GF-D8 (cell line): ENCODE measurements around the gene THSD4.
A peak's percentile ranks its signal among the peaks of the same experiment; 100 is the strongest.
"Not testable (repeated sequence)": the region's sequence is repeated elsewhere in the genome, so short reads cannot be mapped to it uniquely, and the experiment has no call there.

Experiments used
- DNase-seq: peaks from one replicate; lab custom pipeline; 2025; lab: John Stamatoyannopoulos, UW

THSD4 gene

DNA sequence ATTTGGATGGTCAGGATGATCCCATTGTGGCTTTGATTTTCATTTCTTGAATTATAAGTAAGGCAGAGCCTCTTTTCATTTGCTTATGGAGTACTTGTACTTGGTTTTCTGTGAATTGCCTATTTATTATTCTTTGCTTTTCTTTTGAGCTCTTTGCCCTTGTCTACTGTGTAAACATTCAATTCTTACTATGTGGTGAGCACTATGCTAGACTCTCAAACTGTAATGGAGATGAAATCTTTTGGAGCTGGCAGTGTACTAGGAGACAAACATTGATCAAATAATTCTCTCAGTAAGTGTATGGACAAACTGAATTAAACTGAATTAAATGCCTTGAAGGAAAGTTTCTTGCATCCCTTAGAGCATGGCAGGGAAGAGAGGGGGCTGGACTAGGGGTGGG is 608.1 kb downstream of the THSD4 start:
- no peak for DNase-seq

DNA sequence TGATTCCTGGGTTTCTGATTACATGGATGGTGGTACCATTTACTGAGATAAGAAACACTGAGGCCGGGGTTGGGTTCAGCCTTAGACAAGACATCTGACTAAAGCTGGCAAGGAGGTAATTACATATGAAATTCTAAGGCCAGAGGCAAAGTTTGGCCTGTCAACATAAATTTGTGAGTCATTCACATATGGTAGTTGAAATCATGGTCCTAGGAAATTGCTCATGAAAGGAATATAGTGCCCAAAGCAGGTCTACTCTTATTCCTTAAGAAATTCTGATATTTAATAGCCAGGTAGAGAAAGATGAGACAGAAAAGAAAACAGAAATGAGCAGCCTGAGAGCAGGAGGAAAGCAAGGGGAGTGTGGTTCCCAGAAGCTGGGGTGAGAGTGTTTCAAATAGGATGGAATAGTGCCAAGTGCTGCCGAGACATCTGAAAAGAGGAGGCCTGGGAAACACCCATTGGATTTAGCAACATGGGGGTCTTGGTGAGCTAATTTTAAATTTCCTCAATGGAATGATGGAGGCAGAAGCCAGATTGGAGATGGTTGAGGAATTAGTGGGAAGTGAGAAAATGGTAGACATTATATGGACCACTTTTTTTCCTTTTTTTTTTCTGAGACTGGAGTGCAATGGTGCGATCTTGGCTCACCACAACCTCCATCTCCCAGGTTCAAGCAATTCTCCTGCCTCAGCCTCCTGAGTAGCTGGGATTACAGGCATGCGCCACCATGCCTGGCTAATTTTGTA is 610.1 kb downstream of the THSD4 start:
- not testable (repeated sequence) for DNase-seq

DNA sequence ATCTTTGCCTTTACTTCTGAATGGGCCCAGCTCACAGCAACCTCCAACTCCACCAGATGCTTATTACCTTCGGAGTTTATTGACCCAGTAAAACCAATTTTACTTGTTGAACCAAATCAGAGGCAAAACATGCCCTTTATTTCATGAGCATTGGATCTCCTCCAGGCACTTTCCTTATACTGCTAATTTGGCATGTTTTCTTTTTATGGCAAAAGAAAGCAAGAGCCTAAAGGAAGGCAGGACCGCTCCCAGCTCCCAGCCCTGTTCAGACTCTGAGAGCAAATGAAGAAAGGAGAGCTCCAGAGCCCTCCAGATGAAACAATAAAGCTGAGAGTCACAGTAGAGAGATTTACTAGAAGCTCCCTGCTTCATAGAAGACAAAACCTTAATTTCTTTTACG is 613.6 kb downstream of the THSD4 start:
- no peak for DNase-seq

DNA sequence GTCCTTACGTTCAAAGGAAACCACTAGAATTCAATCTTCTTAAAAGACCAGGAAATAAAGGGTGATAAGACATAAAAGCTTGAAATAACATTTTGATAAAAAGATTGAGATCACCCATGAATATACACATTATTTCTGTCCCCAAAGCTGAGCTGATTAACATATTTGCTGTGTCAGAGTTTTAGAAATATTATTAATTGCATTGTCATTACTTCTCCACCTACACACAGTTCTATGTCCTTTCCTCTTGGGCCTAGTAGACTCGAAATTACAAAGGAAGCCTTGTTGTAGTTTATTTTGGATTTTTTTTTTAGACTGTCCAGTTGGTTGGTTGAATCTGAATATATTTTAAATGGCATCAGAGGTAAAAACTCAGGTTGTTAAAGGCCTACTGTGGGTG is 614.0 kb downstream of the THSD4 start:
- no peak for DNase-seq

DNA sequence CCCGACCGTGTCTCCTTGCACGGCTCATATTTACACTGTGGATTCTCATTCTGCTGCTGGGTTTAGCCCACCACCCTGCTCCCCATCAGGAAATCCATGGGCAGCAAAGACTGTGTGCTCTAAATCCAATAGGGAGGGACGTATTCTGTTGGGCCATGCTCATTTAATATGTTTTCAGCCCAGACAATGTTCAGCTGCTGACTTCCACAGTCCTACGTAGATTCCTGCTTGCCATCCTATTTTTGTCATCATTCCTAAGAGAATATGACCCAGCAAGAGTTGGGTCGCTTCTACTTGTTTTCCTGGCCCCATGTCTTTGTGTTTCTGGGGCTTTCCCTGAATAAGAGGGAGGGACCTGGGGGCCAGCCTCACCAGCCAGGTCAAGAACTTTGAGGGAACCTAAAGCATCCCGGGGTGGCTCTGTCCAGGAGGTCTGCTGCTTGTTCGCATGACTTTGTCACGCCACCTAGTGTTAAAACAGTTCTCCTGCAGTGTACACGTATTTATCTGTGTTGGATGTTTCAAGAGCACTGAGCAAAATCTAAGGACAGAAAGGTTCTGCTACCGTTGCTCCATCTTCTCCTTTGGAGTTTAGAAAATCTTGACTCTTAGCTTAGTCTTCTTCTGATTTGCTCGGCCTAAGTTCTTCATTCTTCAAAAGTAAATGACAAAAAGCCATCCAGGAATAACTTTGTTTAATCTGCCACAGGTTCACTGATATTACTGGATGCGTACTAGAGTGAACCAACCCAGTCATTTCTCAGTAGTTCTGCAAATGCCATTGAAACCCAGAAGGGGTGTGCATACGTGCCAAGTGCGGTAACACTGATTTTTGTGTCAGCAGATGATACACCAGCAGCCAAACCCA is 615.2 kb downstream of the THSD4 start:
- DNase-seq, result peak; percentile 9

DNA sequence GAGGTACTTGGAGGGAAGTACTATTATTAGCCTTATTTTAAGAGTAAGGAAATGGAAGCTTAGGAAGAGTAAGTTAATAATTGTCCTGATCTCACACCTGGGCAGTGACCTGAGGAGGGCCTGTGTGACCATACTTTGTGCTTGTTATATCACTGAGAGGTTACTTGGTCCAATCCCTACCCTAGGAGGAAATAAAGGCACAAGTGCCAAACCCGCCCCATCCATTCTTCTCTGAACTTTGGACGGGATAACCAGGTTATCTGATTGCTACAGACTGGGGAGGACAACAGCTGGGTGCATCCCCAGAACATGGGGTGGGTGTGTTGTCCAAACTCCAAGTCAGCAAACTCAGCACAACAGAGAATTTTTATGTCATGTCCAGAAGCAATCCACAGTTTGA is 617.4 kb downstream of the THSD4 start:
- no peak for DNase-seq

DNA sequence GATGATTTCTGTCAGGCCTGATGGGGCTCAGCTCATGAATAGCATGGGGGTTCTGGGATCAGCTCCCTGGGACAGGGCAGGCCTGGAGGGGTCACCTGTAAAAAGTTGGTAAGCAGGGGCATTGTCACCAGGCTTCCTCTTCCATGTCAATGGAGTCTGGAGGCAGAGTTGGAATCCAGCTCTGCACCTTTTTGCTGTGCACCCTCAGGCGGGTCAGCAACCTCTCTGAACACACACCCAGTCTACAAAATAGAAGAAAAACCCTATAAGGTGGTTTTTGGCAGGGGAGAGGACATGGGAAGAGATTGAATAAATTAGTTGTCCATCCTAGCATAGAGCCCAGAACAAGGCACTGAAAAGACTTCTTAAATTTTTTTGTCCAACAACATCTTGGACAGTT is 617.9 kb downstream of the THSD4 start:
- no peak for DNase-seq

DNA sequence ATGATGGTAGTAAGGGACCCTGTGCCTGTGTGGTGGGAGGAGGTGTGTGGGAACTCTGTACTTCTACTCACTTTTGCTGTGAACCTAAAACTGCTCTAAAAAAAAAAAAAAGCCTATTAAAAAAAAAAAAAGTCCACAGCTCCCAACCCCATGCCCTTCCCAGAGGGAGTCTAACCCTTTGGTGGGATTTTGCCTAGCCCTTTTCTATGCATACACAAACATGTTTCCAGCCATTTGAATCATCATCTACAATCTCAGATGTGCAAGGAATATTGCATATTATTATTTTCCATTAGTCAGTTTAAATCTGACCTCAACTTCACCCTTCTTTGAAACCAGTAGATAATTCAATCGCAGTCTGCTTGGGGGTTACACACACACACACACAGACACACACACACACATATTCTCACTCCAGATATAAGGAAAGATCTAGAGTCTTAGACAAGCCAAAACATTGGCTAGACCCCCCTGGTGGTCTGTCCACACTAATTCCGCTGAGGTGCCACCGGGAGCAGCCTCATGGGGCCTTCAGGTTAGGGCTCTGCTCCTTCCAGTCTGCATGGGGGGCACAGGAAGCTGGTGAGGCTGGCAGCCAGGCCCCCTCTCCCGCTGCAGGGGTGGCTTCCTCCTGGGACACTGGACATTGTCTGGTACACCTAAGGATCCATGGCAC is 619.6 kb downstream of the THSD4 start:
- DNase-seq, result no peak

DNA sequence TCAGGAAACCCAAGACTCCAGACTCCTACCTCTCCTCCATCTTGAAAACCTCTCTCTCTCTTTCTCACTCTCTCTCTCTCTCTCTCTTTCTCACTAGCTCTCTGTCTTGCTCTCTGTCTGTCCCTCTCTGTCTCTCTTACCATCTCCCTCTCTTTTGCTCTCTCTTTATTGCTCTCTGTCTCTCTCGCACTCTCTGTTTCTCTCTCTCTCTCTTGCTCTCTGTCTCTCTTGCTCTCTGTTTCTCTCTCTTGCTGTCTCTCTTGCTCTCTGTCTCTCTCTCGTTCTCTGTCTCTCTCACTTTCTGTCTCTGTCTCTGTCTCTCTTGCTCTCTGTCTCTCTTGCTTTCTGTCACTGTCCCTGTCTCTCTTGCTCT is 620.1 kb downstream of the THSD4 start:
- DNase-seq, result no peak

DNA sequence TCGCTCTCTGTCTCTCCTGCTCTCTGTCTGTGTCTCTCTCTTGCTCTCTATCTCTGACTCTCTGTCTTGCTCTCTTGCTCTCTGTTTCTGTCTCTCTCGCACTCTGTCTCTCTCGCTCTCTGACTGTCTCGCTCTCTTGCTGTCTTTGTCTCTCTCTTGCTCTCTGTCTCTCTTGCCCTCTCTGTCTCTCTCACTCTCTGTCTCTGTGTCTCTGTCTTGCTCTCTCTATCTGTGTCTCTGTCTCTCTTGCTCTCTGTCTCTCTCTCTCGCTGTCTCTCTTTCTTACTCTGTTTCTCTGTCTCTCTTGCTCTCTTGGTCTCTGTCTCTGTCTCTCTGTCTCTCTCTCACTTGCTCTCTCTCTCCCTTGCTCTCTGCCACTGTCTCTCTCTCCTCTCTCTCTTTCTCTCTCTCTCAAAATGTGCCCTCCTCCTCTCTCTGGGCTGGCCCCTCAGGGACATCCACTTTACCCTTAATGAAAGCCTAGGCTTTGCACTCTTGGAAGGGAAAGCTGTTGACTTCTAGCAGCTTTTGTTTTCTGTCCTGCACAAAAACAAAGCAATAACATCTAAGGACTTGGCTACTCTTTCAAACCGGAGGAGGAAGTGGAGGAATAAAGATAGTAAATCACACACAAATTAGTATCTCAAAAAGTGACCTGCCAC is 621.1 kb downstream of the THSD4 start:
- no peak for DNase-seq

DNA sequence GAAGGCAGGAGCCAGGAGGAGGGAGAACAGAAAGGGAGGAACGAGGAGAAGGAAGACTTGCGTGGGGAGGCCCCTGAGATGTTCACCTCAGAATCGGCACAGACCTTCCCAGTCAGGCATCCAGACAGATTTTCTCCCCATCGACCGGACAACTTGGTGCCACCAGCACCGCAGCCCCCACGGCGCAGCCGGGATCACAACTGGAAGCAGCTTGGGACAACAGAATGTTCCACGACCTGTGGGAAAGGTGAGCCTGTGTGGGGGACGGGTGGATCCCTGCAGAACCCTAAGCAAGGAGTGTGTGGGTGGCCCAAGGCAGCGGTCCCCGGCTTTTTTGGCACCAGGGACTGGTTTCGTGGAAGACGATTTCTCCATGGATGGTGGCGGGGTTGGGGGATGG is 622.5 kb downstream of the THSD4 start:
- DNase-seq, result no peak

DNA sequence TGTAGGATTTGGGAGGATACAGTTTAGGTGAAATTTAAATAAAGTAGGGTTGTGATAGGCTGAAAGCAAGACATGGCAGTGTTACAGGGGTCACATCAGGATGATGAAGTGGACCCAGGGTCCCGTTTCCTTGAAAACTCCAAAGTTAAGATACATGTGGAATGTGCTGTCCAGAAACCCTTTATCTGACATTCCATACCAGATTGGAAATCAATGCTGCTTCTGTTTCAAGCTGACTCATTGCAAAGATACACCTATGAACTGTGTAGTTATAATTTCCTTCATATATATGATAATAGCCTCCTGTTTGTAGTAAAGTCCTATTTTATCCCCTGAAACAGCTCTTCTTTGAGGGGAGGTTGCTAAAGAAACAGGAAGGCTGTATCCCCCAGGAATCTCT is 624.1 kb downstream of the THSD4 start:
- no peak for DNase-seq

DNA sequence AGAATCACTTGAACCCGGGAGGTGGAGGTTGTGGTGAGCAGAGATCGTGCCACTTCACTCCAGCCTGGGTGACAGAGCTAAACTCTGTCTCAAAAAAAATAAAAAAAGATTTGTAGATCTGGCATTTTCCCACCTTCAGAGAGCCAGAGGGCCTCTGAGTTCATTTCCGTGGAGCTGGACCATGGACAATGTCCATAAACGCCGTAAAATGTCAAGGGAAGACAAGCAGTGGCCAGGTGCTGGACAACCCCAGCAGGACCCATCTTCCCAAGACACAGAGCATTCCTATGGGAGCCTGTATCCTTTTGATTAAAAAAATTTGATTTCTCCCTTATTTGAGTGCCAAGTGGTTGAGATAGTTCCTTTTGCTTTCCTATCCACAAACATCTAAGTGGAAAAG is 627.7 kb downstream of the THSD4 start:
- DNase-seq, result no peak

DNA sequence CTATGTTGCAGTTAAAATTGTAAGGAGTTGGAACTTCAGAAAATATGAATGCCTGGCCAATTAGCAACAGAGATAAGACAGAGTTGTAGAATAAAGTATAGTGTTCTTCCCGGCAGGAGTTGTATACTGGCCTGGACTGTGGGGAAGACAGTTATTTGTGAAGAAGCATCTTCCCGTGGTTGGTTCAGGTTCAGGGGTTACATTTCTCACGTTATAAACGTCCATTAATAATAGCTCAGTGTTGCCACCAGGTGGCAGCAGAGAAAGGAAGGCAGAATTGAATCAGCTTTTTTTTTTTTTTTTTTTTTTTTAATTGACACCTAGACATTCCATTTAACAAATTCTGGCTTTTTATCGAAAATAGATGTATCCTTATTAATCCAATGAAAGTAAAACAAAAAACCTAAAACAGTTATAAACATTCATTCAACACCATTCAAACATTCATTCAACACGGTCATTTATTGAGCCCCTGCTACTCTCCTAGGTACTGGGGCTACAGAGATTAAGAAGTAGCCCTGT is 628.7 kb downstream of the THSD4 start:
- DNase-seq, result no peak

DNA sequence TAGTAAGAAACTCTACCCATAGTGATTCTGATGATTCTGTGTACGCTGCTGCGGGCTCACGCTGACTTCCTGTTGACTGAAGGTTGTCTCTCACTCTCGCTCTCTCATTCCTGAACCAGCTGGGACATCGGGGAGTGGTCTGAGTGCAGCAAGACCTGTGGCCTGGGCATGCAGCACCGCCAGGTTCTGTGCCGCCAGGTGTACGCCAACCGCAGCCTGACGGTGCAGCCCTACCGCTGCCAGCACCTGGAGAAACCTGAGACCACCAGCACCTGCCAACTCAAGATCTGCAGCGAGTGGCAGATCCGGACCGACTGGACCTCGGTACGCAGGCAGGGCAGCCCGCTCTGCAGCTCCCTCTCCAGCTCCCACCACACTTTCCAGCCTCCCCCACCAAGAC is 631.4 kb downstream of the THSD4 start:
- no peak for DNase-seq

DNA sequence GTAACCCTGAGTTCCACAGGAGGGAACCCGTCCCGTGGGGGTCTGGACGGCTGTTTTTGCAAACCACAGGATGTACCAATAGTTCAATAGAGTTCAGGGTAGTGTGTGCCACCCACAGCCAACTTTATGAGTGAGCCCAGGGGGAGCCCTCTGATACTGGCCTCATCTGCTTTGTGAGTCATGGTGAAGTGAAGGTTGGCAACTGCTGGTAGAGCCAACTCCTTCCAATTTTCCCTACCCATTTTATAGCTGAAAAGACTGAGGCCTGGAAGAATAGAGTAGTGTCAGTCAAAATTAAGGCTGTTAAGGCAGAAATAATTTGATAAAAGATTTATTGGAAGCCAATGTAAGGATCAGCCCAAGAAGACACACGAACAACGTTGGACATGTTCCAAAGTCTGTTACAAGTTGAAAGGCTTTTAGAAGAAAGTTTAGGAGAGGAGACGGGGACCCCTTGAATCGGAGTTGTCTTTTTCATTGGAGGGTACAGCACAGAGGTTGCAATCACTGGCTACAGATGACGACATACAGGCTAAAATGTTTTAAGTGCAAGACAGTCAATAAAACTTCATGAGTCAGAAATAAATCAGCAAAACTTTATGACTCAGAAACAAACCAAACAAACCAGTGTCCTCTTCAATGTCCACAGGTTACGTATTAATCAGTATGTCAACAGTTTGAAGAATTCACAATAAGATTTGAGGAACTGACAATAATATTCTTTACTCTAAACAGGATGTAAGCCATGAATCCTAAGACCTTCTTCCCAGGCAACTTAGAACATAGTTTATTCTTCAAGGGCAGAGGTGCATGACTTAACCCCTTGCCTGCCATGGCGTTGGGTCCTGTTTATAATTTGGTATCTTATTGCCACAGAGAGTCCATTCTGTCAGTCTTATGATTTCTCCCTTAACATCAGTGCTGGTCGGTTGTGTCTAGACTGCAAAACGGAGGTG is 632.1 kb downstream of the THSD4 start:
- DNase-seq, result no peak

DNA sequence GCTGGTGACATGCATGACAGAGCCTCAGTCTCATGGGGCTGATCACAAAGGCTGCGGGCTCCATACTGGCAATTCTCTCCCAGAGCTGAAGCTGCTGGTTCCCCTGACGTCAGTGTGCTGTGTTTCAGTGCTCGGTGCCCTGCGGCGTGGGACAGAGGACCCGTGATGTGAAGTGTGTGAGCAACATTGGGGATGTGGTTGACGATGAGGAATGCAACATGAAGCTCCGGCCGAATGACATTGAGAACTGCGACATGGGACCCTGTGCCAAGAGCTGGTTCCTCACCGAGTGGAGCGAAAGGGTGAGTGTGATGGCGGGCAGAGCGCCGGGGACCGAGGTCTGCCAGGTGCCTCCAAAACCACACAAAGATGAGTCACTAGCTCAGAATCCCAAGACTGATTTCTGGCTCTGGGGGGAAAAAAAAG is 633.0 kb downstream of the THSD4 start:
- no peak for DNase-seq

DNA sequence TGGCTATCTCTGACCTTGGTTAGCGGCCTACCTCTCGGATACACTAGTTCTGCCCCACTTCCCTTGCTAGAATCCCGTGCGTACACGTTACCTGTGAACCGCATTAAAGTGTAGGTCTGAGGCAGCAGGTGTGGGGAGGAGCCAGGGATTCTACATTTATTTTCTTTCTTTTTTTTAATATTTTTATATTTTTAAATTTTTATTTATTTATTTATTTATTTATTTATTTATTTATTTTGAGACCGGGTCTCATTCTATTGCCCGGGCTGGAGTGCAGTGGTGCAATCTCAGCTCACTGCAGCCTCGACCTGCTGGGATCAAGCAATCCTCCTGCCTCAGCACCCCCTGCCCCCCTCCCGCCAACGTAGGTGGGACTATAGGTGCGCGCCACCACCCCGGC is 634.2 kb downstream of the THSD4 start:
- no peak for DNase-seq

DNA sequence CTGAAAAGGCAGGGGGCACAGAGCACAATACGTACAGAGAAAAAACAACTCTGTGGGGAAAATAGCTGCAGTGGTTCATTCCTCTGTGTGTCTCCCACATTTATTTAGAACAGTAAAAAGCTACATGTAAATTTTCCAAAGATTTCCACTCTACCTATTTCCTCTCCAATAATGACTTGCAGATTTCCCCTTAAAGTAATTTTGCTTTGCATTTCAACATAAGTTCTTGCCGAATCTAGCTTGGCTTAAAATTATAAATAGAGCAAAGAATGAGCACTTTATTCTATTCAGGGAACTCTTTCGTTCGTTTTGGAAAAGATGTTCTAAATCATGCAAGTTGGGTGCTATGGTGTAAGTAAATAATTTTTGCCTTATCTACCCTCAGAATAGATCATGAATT is 636.9 kb downstream of the THSD4 start:
- no peak for DNase-seq

DNA sequence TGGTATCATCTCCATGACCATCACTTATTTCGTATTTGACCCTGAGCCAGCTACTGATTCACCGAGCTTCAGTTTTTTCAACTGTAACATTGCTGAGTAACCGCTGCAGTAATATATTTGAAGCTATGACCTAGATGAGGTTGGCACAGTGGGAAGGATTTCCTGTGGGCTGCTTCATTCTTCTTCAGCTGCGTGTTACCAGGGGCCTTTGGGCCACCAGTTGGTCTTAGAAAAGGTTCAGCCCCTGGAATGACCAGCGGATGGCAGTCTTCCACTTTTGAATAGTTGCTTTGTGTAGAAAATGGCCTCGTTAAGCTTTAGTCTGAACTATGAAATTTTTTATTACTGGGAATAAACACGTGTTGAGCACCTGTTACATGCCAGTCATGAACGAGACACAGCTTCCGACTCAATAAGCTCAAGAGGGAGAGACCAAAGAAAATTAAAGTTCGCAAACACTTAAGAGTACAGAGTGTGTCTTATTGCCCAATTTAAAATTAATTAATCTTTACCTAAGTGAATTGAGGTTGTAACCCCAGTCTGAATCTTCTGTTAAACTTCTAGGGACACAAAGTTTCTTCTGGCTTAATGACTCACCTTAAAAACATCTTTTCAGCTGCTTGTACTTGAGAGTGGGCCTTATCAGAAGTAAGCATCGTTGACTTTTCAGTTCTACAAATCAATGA is 637.5 kb downstream of the THSD4 start:
- no peak for DNase-seq
